ENCODE data around the gene AFAP1L2. TPM values are rescaled to one million over a fixed set of nuclear protein-coding genes. Genes with fewer than 3 reads are reported as not detected.

Gene AFAP1L2
- total RNA-seq, 4 donors from 2014 or later, result 28.4 to 86.6 (median 48.6) TPM

DNA sequence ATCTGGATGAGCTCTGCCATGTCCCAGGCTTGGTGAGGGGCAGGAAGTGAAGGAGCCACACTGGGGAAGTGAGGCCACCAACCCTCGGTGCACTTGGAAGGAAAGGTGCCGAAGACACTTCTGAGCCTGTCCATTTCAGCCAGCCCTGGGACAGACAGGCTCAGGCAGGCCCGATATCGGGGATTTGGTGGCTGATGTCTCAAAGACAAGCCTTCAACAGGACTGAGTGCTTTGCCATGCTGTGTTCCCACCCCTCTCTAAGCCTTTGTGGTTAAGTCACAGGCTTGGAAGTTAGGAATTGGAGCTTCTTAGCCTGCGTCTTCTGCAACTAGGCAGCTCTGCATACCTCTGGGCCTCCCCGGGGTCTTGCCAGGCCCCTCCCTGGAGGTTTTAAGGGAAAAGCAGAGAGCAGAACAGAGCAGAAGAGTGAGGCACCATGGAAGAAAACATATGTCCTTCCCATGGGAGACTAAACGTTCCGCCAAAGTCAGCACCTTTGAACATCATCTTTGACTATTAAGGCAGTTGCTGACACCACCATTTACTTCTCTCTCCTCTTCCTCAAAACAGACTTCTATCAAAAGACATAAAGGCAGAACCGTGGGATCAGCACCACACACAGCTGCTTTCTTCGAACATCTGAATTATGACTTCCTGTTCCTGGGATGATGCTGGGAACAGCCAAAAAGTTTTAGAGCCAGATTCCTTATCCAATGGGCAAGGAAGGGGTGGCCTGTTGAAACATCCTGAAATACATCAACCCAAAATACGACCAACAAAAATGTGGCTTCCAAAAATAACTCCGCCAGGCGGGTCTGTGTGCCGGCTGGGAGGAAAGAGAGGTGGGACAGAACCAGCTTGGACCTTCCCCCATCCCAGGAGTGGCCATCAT, 71.8 kb downstream of the AFAP1L2 start:
- Histone ChIP-seq H3K4me1 (peaks cover 0 to 17% of the 10 kb centered on the region in 2 donors), H3K36me3 (no peaks in the 10 kb centered on the region), H3K27me3 (no peaks in the 10 kb centered on the region), H3K27ac (peak overlapping the region; percentile 68 to 73), H3K4me3 (no peak overlapping the region), H3K9me3 (no peaks in the 10 kb centered on the region)
- TF ChIP-seq, protein P1, sequence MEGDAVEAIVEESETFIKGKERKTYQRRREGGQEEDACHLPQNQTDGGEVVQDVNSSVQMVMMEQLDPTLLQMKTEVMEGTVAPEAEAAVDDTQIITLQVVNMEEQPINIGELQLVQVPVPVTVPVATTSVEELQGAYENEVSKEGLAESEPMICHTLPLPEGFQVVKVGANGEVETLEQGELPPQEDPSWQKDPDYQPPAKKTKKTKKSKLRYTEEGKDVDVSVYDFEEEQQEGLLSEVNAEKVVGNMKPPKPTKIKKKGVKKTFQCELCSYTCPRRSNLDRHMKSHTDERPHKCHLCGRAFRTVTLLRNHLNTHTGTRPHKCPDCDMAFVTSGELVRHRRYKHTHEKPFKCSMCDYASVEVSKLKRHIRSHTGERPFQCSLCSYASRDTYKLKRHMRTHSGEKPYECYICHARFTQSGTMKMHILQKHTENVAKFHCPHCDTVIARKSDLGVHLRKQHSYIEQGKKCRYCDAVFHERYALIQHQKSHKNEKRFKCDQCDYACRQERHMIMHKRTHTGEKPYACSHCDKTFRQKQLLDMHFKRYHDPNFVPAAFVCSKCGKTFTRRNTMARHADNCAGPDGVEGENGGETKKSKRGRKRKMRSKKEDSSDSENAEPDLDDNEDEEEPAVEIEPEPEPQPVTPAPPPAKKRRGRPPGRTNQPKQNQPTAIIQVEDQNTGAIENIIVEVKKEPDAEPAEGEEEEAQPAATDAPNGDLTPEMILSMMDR (IDR thresholded peaks at IDR 0.05), result no peak
- no peak for TF ChIP-seq POLR2A (IDR thresholded peaks at IDR 0.05)
- intact Hi-C loops (cut with DNase I; ENCODE audit: low total_unique reads), result no loop called here
- DNase-seq, result peak; percentile 54 to 56

DNA sequence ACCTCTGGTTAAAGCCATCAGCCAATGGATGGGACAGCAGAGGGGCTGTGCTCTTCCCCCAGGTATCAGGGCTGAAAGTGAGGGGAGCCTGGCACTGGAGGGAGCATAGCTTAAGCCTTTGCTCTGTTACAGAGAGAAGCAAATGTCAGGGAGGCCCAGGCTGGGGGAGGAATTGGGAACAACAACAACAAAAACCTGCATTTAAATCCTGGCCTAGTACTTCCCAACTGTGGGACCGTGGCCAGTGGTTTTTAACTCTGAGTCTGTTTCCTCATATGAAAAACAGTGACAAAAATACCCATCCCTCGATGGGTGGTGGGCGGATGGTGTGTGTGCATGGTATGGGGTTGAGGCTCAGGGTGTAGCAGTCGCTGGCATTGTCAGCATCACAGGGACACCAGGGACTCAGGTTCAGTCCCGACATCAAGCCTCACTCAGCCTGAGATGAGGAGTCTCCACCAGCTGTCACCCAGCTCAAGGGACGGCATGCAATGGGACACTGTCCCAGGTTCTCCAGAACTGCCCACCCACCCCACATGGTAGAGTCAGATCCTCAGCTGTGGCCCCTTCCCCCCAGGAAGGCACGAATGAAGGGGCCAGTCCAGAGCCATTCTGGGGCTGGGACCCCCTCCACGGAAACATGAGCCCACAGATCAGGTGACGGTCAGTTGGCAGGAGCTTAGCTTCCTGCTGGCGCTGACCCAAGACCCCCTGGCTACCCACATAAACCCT, 74.5 kb downstream of the AFAP1L2 start:
- Histone ChIP-seq H3K9me3 (no peaks in the 10 kb centered on the region), H3K4me1 (peaks cover 0 to 17% of the 10 kb centered on the region in 2 donors), H3K27ac (peak overlapping the region in 1 of 2 donors; percentile 48), H3K27me3 (no peaks in the 10 kb centered on the region), H3K4me3 (no peak overlapping the region), H3K36me3 (no peaks in the 10 kb centered on the region)
- intact Hi-C loops (cut with DNase I; ENCODE audit: low total_unique reads), result no loop called here
- no peak for TF ChIP-seq POLR2A (IDR thresholded peaks at IDR 0.05)
- TF ChIP-seq, protein P1 (IDR thresholded peaks at IDR 0.05), result no peak
- DNase-seq, result no peak

DNA sequence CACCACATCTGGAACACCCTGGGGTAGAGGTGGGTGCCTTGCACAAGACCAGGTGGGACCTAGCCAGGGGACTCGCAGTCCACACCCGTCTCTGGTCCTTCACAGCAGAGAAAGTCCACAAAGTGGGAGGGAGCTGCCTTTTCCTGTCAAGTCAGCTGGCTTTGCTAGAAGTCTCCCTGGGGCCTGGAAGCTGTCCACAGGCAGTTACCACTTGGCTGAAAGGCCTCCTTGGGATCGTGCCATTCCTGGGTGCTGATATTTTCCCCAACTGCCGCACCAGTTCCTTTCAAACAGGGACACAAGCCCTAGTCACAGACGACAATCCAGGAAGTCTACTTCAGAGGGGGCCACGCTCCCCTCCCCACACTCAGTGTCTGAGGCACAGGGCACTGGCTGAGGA, 75.4 kb downstream of the AFAP1L2 start:
- no peak for TF ChIP-seq POLR2A (IDR thresholded peaks at IDR 0.05)
- TF ChIP-seq, protein P1 (IDR thresholded peaks at IDR 0.05), result no peak
- DNase-seq, result peak in 1 of 2 donors; percentile 52
- H3K4me3 ChIP-seq, result no peak overlapping the region
- H3K36me3 ChIP-seq, result no peaks in the 10 kb centered on the region
- no peaks in the 10 kb centered on the region for H3K27me3 ChIP-seq
- intact Hi-C loops (cut with DNase I; ENCODE audit: low total_unique reads), result no loop called here
- no peaks in the 10 kb centered on the region for H3K9me3 ChIP-seq
- peak overlapping the region; percentile 19 to 48 for H3K27ac ChIP-seq
- peaks cover 0 to 17% of the 10 kb centered on the region in 2 donors for H3K4me1 ChIP-seq

DNA sequence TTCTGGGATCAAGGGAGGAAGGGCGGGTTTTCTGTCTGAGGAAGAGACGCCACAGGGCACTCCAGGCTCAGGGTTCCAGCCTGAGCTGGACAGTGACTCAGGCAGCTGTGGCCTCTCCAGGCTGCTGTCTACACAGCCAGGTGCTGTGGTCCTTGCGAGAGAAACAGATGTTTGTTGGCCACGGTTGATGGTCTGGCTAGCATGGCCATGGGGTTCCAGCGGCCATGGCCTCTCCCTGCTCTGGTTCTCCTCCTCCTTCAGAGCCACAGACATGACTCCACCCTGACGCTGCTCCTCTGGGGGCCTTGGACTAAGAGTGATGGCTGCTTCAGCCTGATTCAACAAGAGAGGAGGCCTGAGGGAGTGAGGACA, 75.9 kb downstream of the AFAP1L2 start:
- H3K9me3 ChIP-seq, result no peaks in the 10 kb centered on the region

More for the DNA sequence above, 75.9 kb downstream of the AFAP1L2 start:
- H3K27me3 ChIP-seq, result no peaks in the 10 kb centered on the region
- TF ChIP-seq, protein P1 (IDR thresholded peaks at IDR 0.05), result no peak
- no peak for TF ChIP-seq POLR2A (IDR thresholded peaks at IDR 0.05)
- H3K4me3 ChIP-seq, result no peak overlapping the region
- peak overlapping the region in 1 of 2 donors; percentile 19 for H3K27ac ChIP-seq
- no peaks in the 10 kb centered on the region for H3K36me3 ChIP-seq
- intact Hi-C loops (cut with DNase I; ENCODE audit: low total_unique reads), result no loop called here
- H3K4me1 ChIP-seq, result peaks cover 0 to 14% of the 10 kb centered on the region in 2 donors
- no peak for DNase-seq
